NCI-H146 treated with DMSO at 0.1 percent for 48 hours (cell line): Measurements from ENCODE around the gene HIRIP3.

ENCODE experiments used
- DNase-seq: peaks from one replicate; lab custom pipeline; 2025; ENCODE audit not compliant: unreplicated experiment; lab: John Stamatoyannopoulos, UW

HIRIP3 gene

GRCh38 chr16:30000735-30001631 lies 5.6 kb upstream of the HIRIP3 start:
- no peak for DNase-seq

DNA sequence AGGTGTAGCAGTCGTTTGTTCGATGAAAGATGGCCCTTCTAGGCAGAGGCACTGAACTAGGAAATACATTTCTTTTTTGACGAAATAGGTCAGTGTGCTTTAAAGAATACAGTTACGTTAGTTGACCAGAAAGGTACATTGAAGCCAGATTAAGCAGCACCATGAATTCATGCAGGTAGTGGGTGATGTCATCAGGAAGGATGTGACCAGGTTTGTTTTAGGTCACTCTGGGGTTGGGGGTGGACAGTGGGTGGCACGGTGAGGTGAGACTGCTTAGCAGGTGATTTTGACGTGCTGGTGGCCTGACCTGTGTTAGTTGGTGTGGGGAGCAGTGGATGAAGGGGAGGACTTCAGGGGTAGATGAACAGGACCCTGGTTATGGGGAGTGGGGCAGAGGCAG lies 4.2 kb upstream of the HIRIP3 start:
- DNase-seq, result no peak

GRCh38 chr16:29996766-29997250 lies 1.4 kb upstream of the HIRIP3 start:
- DNase-seq, result no peak

DNA sequence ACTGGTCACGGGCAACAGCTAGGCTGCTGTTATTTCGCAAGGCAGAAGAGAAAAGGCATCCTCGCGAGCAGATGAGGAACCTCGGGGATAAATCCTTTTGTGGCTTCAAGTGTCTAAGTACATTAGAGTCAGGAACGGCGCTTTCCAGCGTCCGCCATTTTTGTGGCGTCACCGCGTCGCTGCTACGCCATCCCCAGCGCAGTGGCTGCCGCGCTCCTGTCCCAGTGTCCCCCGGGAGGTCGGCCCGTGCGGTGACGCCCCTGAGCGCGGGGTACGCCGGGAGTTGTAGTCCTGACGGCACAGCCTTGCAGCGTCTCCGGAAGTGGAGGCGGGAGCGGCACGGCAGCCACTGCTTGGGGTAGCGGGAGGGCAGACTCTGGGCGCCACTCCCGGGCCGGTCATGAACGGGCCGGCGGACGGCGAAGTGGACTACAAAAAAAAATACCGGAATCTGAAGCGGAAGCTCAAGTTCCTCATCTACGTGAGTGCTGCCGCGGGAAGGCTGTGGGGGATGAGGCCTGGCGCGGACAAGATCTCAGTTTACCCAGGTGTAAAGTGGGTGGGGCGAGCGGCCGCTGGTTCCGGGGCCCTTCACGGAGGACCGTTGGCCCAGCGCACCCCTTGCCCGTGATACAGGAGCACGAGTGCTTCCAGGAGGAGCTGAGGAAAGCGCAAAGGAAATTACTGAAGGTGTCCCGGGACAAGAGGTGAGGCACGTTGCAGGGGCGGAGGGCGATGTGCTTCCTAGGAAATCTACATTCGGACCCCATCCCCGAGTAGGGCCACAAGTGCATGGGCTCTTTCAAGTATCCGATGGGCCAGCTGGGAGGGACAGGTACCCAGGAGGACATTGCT lies 721 bp upstream of the HIRIP3 start, which contains the start of gene INO80E:
TSS of gene INO80E (plus strand) at position 331 of the 855 bp plus-strand sequence. CDS start at position 401, 70 bp downstream.
- DNase-seq, result peak; percentile 92

GRCh38 chr16:29994600-29995323 lies 655 bp downstream of the HIRIP3 start:
- no peak for DNase-seq

- no peak for DNase-seq
Observed at GRCh38 chr16:29993903-29994599, 1.4 kb downstream of the HIRIP3 start.

DNA sequence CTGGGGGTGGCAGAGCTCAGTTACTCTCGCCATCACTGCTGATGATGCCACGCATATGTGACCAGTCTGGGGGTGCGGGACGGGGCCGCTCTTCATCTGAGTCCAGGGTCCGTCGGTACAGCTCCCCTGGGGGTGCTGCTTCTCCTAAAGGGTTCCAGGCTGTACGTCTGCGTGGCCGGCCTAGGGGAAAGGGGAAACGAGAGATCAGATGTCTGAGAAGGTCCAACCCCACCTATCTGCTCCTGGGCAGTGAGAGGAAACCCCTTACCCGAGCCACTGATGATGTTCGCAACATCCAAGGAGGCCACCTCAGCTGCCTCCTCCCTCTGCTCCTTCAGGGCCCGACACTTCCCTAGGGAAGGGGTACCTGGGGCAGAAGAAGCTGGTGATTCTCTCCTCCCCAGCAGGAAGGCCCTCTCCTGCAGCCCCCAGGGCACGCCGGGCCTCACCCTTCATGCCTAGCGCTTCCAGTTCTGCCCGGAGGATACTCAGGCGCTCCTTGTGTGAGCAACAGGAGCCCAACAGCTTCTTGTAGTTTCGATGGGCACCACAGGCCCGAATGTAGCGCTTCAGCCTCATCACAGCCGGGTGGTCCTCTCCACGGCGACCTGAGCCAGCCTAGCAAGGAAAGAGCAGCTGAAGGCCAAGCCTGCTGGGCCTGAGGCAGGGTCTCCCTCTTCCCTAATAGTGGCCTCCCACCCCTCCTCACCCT lies 2.1 kb downstream of the HIRIP3 start:
- no peak for DNase-seq

DNA sequence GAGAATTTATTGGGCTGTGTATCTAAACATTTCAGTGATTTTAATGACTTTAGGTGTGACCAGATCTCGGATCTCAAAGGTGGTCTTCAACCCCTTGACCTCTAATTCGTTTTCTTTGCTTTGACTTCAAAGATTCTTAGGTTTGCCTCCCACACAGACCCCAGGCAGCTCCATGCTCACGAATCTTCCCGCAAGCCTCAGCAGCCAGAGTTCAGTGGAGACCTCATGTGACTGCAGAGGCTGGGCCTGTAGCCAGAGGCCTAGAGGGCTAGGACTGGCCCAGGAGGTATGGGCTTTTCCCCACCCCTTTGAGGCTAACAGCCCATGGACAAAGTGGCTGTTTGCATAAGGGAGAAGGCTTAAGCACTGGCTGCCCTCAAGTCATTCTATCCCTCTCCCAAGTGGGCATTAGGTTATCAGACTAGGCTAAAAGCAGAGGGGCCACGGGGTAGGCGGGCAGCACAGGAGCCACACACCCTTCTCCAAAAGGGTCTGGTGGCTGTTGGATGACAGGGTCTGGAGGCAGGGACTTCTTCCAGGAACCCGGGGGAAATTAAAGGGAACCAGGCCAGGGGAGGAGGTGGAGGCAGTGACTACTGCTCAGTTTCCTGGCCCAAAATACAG lies 3.0 kb downstream of the HIRIP3 start:
- DNase-seq, result no peak

- DNase-seq, result no peak
Observed at GRCh38 chr16:29991571-29991904, 3.9 kb downstream of the HIRIP3 start.

- no peak for DNase-seq
Observed at GRCh38 chr16:29990883-29991570, 4.4 kb downstream of the HIRIP3 start.

- DNase-seq, result no peak
Observed at GRCh38 chr16:29990034-29990433, 5.4 kb downstream of the HIRIP3 start.

DNA sequence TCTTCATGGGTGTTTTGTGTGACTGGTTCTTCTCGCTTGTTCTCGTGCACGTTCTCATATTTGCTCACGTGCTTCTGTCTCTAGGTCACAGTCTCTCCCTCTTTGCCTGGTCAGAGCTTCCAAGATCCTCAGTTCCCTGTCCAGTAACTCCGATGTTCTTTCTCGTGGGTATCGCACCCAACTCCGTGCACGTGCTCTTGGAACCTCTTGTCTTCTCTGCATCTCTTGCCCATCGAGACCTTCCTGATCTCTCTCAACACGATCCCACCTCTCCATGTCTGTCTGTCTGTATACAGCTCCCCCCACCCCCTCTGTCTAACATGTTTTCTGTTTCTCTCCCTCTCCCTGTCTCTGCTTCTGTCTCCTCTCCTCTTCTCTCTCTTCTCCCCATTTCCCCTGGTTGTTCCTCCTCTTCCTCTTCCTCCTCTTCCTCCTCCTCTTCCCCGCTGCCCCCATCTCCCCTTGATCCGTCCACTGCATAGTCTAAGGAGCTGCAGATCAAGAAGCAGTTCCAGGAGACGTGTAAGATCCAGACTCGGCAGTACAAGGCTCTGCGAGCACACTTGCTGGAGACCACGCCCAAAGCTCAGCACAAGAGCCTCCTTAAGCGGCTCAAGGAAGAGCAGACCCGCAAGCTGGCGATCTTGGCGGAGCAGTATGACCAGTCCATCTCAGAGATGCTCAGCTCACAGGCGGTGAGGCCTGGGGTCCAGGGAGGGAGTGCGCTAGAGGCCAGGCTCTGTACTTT lies 6.1 kb downstream of the HIRIP3 start:
- DNase-seq, result no peak

DNA sequence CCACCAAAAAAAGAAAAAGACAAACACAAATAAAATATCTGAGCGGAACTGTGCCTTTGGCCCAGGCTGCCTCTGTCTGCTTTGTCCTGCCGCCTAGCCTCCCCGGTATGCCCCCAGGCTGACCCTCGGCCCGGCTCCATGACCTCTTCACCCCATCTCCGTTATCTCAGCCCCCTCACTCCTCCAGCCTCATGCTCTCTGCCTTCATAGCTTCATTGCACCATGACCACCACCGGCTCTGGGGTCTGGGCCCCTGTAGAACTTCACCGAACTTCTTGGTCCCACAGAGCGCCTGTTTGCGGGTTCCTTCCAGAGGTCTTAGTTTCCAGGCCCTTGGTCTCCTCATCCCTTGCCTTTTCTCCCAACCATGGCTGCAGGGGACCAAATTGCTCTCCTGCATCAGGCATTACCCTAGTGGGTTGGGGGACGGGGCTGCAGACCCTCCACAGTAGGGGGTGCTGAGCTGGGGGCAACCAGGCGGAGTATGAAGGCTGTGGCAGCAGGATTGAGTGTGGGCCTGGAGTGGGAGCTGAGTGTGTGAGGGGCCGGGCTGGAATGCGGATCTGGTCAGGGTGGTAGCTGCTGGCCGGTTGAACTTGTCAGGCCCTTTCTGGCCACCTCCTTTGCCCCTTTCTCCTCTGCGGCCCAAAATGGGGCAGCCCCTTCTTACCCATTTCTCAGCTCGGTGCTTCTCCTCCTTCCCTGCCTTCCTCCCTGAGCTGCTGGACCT lies 6.9 kb downstream of the HIRIP3 start:
- no peak for DNase-seq

- DNase-seq, result no peak
Observed at GRCh38 chr16:29987371-29988085, 7.9 kb downstream of the HIRIP3 start.

GRCh38 chr16:29986931-29987330 lies 8.5 kb downstream of the HIRIP3 start:
- no peak for DNase-seq

DNA sequence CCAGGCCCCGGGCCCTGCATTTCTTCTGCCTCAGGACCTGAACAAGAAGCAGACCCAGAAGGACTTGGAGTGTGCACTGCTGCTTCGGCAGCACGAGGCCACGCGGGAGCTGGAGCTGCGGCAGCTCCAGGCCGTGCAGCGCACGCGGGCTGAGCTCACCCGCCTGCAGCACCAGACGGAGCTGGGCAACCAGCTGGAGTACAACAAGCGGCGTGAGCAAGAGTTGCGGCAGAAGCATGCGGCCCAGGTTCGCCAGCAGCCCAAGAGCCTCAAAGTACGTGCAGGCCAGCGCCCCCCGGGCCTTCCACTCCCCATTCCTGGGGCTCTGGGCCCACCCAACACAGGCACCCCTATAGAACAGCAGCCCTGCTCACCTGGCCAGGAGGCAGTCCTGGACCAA lies 9.2 kb downstream of the HIRIP3 start:
- no peak for DNase-seq

GRCh38 chr16:29985271-29985811 lies 10.1 kb downstream of the HIRIP3 start:
- DNase-seq, result no peak
